Body of pancreas (tissue), 4 donors: ENCODE measurements around the gene PDIK1L. TPM values are rescaled to one million over a fixed set of nuclear protein-coding genes. Genes with fewer than 3 reads are reported as not detected.
A peak's percentile ranks its signal among the peaks of the same experiment; 100 is the strongest.

Experiments
- ATAC-seq: fragments of 150-250 bp; one replicate; pipeline ENCODE4 v1.9.1; 2016
- DNase-seq, 4 donors: peaks; one replicate each; pipeline ENCODE4 v3.0.0-alpha.2; 2019
- H3K27ac ChIP-seq, 4 donors: fragments of 200-600 bp; sonication (generic); 1 replicate in 3 of 4; 2 replicates in 1 of 4; pipeline versions ENCODE4 v1.5.1 to v1.6.1; 2016 to 2019; ENCODE audit warnings: mild to moderate bottlenecking in 1 of 4, mixed read lengths in 1 of 4, moderate library complexity in 1 of 4
- H3K27me3 ChIP-seq, 2 donors: fragments of 200-600 bp; sonication (generic); one replicate each; pipeline ENCODE4 v1.6.0; 2016; ENCODE audit warnings: mild to moderate bottlenecking in 1 of 2
- H3K36me3 ChIP-seq, 2 donors: fragments of 200-600 bp; sonication (generic); replicated peaks in 1 of 2; 2 replicates each; pipeline ENCODE4 v1.5.1; 2016; ENCODE audit warnings: low read depth in 2 of 2; ENCODE audit not compliant: insufficient read depth in 1 of 2
- H3K4me1 ChIP-seq: fragments of 200-600 bp; sonication (generic); one replicate; pipeline ENCODE4 v1.6.0; 2016
- H3K4me3 ChIP-seq, 2 donors: fragments of 200-600 bp; sonication (generic); 1 replicate in 1 of 2; 2 replicates in 1 of 2; pipeline ENCODE4 v1.5.1; 2016 to 2019
- H3K9me3 ChIP-seq, 3 donors: fragments of 200-600 bp; sonication (generic); 1 replicate in 2 of 3; 2 replicates in 1 of 3; pipeline ENCODE4 v1.5.1; 2016
- CTCF ChIP-seq, 7 experiments: fragments of 450-650 bp in 4 of 7; fragments of 200-600 bp in 3 of 7; sonication (generic) in 3 of 7; IDR thresholded peaks; one replicate each; pipeline ENCODE4 v1.5.1; 2016 to 2019; ENCODE audit warnings: antibody characterized with exemption in 7 of 7
- POLR2A ChIP-seq, 3 donors: fragments of 450-650 bp; IDR thresholded peaks; one replicate each; pipeline ENCODE4 v1.6.1; 2016; ENCODE audit warnings: antibody characterized with exemption in 3 of 3, mild to moderate bottlenecking in 2 of 3
- WGBS, 2 donors: methylation state at CpG; one replicate each; pipeline ENCODE4 v1.1.5; 2017; 5-methylcytosine and 5-hydroxymethylcytosine counted together
- intact Hi-C: fragments of 100-400 bp; cut with DNase I; formaldehyde crosslinking; loops from one replicate; pipeline ENCODE4 v1.15.1; 2023
- total RNA-seq, 2 donors: library from RNA; depleted of rRNA; stranded (reverse); fragments of >200 nt; gene quantifications; one replicate each; pipeline ENCODE4 v1.1.0, GENCODE V29; 2016

The PDIK1L gene
- total RNA-seq, 2 donors from 2014 or later: 5.6 to 7.8 TPM

GRCh38 chr1:26109229-26110164 is 2.1 kb upstream of the PDIK1L start:
- Histone ChIP-seq H3K27me3 (no peaks in the 10 kb centered on the region), H3K4me1 (peaks cover 33% of the 10 kb centered on the region), H3K36me3 (no peaks in the 10 kb centered on the region), H3K27ac (peak overlapping the region in 3 of 4 donors; percentile 98 to 100 (median 99)), H3K4me3 (no peak overlapping the region), H3K9me3 (no peaks in the 10 kb centered on the region)
- intact Hi-C loops: no loop called here
- 76 to 84% methylated on average over 5 of the region's 5 CpGs for WGBS, 2 donors
- no peak for ATAC-seq
- DNase-seq: no peak
- TF ChIP-seq CTCF (IDR thresholded peaks at IDR 0.05) (no peak), POLR2A (IDR thresholded peaks at IDR 0.05) (no peak)

- Histone ChIP-seq H3K9me3 (no peaks in the 10 kb centered on the region), H3K4me3 (peak overlapping the region; percentile 81 to 85), H3K27ac (peak overlapping the region; percentile 98 to 100 (median 98)), H3K4me1 (peaks cover 43% of the 10 kb centered on the region), H3K27me3 (no peaks in the 10 kb centered on the region), H3K36me3 (no peaks in the 10 kb centered on the region)
- TF ChIP-seq CTCF (IDR thresholded peaks at IDR 0.05): peak in 3 of 7 experiments; percentile 5 to 14 (median 12)
- peak; percentile 69 to 80 (median 78) for TF ChIP-seq POLR2A (IDR thresholded peaks at IDR 0.05)
- DNase-seq (peak; percentile 84 to 89 (median 88)), ATAC-seq (peak; percentile 61)
- intact Hi-C loops: no loop called here
- 0% methylated on average over 3 to 69 of the region's 85 CpGs for WGBS, 2 donors
These were observed 694 bp upstream of the PDIK1L start for GRCh38 chr1:26110731-26111529.

- no peaks in the 10 kb centered on the region for H3K27me3 ChIP-seq
- intact Hi-C loops: no loop called here
- peak overlapping the region; percentile 98 to 100 (median 98) for H3K27ac ChIP-seq
- TF ChIP-seq CTCF (IDR thresholded peaks at IDR 0.05): no peak
- no peak for TF ChIP-seq POLR2A (IDR thresholded peaks at IDR 0.05)
- peak; percentile 2 for ATAC-seq
- H3K9me3 ChIP-seq: no peaks in the 10 kb centered on the region
- H3K36me3 ChIP-seq: no peaks in the 10 kb centered on the region
- peak overlapping the region in 1 of 2 donors; percentile 84 for H3K4me3 ChIP-seq
- no peak for DNase-seq
- peaks cover 57% of the 10 kb centered on the region for H3K4me1 ChIP-seq
- WGBS, 2 donors: 0 to 2% methylated on average over 6 to 9 of the region's 9 CpGs
These were observed 767 bp downstream of the PDIK1L start for GRCh38 chr1:26112407-26112775.

- intact Hi-C loops: no loop called here
- DNase-seq (peak; percentile 36 to 74 (median 58)), ATAC-seq (peak; percentile 49)
- 29 to 37% methylated on average over 12 of the region's 12 CpGs for WGBS, 2 donors
- Histone ChIP-seq H3K27ac (peak overlapping the region; percentile 85 to 100 (median 98)), H3K27me3 (no peaks in the 10 kb centered on the region), H3K36me3 (no peaks in the 10 kb centered on the region), H3K4me3 (no peak overlapping the region), H3K9me3 (no peaks in the 10 kb centered on the region), H3K4me1 (peaks cover 72% of the 10 kb centered on the region)
- TF ChIP-seq CTCF (IDR thresholded peaks at IDR 0.05) (peak in 1 of 7 experiments; percentile 8), POLR2A (IDR thresholded peaks at IDR 0.05) (peak in 2 of 3 donors; percentile 43 to 58)
These were observed 2.7 kb downstream of the PDIK1L start for GRCh38 chr1:26114165-26114927.
